Neural cell (in vitro differentiated cells): ENCODE data around the gene FCAMR.

Source experiments
- EZH2 ChIP-seq: fragments of 200-600, 300-800 bp; shearing (Covaris generic), sonication (generic); IDR thresholded peaks from 2 replicates; pipeline ENCODE4 v1.6.1; 2014; ENCODE audit warnings: antibody characterized with exemption, low read length, borderline replicate concordance, mild to moderate bottlenecking; ENCODE audit not compliant: insufficient read depth, poor library complexity, severe bottlenecking
- POLR2AphosphoS5 ChIP-seq: IDR thresholded peaks from 2 replicates; pipeline ENCODE4 v1.6.1; 2012
- TF ChIP-seq, protein P1 (sequence below): fragments of 450-650 bp; IDR thresholded peaks from 2 replicates; pipeline ENCODE4 v1.5.1; 2014; ENCODE audit warnings: antibody characterized with exemption, mild to moderate bottlenecking, moderate library complexity; ENCODE audit not compliant: poor library complexity, severe bottlenecking
- TF ChIP-seq, protein P2 (sequence below): IDR thresholded peaks from 2 replicates; pipeline ENCODE4 v1.6.1; 2012; ENCODE audit warnings: borderline replicate concordance

DNA sequence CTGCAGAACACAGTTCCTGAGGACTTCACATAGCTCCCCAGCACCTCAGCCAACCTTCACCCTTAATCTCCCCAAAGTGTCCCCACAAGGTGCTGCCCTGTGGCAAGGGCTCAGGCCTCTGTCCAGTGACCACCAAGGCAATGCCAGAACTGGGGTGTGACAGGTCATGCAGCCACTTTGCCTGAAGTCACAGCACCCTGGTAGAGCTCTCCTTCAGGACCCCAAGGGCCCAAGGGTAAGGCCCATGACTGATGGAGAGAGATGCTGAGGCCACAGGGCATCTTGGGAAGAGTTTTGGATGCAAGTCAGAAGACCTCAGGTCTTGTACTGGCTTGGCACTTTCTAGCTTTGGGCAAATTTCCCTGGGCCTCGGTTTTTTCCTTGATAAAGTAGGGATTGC lies 47.7 kb downstream of the FCAMR start:
- TF ChIP-seq, protein P1, sequence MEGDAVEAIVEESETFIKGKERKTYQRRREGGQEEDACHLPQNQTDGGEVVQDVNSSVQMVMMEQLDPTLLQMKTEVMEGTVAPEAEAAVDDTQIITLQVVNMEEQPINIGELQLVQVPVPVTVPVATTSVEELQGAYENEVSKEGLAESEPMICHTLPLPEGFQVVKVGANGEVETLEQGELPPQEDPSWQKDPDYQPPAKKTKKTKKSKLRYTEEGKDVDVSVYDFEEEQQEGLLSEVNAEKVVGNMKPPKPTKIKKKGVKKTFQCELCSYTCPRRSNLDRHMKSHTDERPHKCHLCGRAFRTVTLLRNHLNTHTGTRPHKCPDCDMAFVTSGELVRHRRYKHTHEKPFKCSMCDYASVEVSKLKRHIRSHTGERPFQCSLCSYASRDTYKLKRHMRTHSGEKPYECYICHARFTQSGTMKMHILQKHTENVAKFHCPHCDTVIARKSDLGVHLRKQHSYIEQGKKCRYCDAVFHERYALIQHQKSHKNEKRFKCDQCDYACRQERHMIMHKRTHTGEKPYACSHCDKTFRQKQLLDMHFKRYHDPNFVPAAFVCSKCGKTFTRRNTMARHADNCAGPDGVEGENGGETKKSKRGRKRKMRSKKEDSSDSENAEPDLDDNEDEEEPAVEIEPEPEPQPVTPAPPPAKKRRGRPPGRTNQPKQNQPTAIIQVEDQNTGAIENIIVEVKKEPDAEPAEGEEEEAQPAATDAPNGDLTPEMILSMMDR = no peak
- TF ChIP-seq EZH2 = no peak
- TF ChIP-seq POLR2AphosphoS5 = no peak
- TF ChIP-seq, protein P2, sequence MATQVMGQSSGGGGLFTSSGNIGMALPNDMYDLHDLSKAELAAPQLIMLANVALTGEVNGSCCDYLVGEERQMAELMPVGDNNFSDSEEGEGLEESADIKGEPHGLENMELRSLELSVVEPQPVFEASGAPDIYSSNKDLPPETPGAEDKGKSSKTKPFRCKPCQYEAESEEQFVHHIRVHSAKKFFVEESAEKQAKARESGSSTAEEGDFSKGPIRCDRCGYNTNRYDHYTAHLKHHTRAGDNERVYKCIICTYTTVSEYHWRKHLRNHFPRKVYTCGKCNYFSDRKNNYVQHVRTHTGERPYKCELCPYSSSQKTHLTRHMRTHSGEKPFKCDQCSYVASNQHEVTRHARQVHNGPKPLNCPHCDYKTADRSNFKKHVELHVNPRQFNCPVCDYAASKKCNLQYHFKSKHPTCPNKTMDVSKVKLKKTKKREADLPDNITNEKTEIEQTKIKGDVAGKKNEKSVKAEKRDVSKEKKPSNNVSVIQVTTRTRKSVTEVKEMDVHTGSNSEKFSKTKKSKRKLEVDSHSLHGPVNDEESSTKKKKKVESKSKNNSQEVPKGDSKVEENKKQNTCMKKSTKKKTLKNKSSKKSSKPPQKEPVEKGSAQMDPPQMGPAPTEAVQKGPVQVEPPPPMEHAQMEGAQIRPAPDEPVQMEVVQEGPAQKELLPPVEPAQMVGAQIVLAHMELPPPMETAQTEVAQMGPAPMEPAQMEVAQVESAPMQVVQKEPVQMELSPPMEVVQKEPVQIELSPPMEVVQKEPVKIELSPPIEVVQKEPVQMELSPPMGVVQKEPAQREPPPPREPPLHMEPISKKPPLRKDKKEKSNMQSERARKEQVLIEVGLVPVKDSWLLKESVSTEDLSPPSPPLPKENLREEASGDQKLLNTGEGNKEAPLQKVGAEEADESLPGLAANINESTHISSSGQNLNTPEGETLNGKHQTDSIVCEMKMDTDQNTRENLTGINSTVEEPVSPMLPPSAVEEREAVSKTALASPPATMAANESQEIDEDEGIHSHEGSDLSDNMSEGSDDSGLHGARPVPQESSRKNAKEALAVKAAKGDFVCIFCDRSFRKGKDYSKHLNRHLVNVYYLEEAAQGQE = no peak
